Trophoblast cell (in vitro differentiated cells and primary cell): ENCODE measurements around the gene AKAP8.
"Not testable (repeated sequence)": the region's sequence is repeated elsewhere in the genome, so short reads cannot be mapped to it uniquely, and the experiment has no call there.

ENCODE experiments used
- DNase-seq, 2 donors: peaks; one replicate each; pipeline ENCODE4 v3.0.0-alpha.2; 2016
- H2AFZ ChIP-seq: 2 replicates; pipeline ENCODE4 v1.6.1; 2013; ENCODE audit warnings: low read length, moderate library complexity, mild to moderate bottlenecking; ENCODE audit not compliant: insufficient read depth, poor library complexity
- H2AK5ac ChIP-seq: 2 replicates; pipeline ENCODE4 v1.6.1; 2013; ENCODE audit warnings: mild to moderate bottlenecking, low read length
- H2BK120ac ChIP-seq: 2 replicates; pipeline ENCODE4 v1.6.1; 2013; ENCODE audit warnings: low read length, mild to moderate bottlenecking, moderate library complexity; ENCODE audit not compliant: insufficient read depth, poor library complexity
- H2BK12ac ChIP-seq: 2 replicates; pipeline ENCODE4 v1.6.1; 2013; ENCODE audit warnings: mild to moderate bottlenecking, low read length, moderate library complexity
- H2BK5ac ChIP-seq: 2 replicates; pipeline ENCODE4 v1.6.1; 2013; ENCODE audit warnings: low read length, low read depth, moderate library complexity, mild to moderate bottlenecking; ENCODE audit not compliant: poor library complexity
- H3K14ac ChIP-seq: 2 replicates; pipeline ENCODE4 v1.6.1; 2013; ENCODE audit warnings: mild to moderate bottlenecking, low read length
- H3K18ac ChIP-seq: 2 replicates; pipeline ENCODE4 v1.6.1; 2013; ENCODE audit warnings: mild to moderate bottlenecking, low read length
- H3K23ac ChIP-seq: 2 replicates; pipeline ENCODE4 v1.6.1; 2013; ENCODE audit warnings: low read length
- H3K27ac ChIP-seq: 2 replicates; pipeline ENCODE4 v1.5.1; 2013; ENCODE audit warnings: low read depth, mild to moderate bottlenecking, inconsistent platforms, low read length, moderate library complexity
- H3K27me3 ChIP-seq: 2 replicates; pipeline ENCODE4 v1.6.1; 2013; ENCODE audit warnings: inconsistent platforms, mild to moderate bottlenecking, low read length, moderate library complexity; ENCODE audit not compliant: insufficient read depth
- H3K36me3 ChIP-seq, 2 experiments: 1 replicate in 1 of 2; 2 replicates in 1 of 2; pipeline ENCODE4 v1.6.1; 2013; ENCODE audit warnings: low read length in 2 of 2, mild to moderate bottlenecking in 2 of 2, moderate library complexity in 1 of 2; ENCODE audit not compliant: insufficient read depth in 2 of 2, control insufficient read depth in 1 of 2
- H3K4ac ChIP-seq: 2 replicates; pipeline ENCODE4 v1.6.1; 2013; ENCODE audit warnings: low read depth, mild to moderate bottlenecking, low read length, moderate library complexity
- H3K4me1 ChIP-seq, 2 experiments: 1 replicate in 1 of 2; 2 replicates in 1 of 2; pipeline ENCODE4 v1.6.1; 2013; ENCODE audit warnings: low read length in 2 of 2, mild to moderate bottlenecking in 2 of 2, moderate library complexity in 1 of 2; ENCODE audit not compliant: insufficient read depth in 2 of 2, control insufficient read depth in 1 of 2
- H3K4me2 ChIP-seq: 2 replicates; pipeline ENCODE4 v1.6.1; 2013; ENCODE audit warnings: inconsistent platforms, mild to moderate bottlenecking, low read length, moderate library complexity
- H3K4me3 ChIP-seq: 2 replicates; pipeline ENCODE4 v1.5.1; 2013; ENCODE audit warnings: mild to moderate bottlenecking, low read depth, low read length, inconsistent platforms
- H3K79me1 ChIP-seq: one replicate; pipeline ENCODE4 v1.6.1; 2013; ENCODE audit warnings: low read length
- H3K79me2 ChIP-seq: 2 replicates; pipeline ENCODE4 v1.6.1; 2013; ENCODE audit warnings: low read length, mild to moderate bottlenecking; ENCODE audit not compliant: control insufficient read depth, insufficient read depth, poor library complexity
- H3K9ac ChIP-seq: 2 replicates; pipeline ENCODE4 v1.6.1; 2013; ENCODE audit warnings: mild to moderate bottlenecking, low read length
- H3K9me3 ChIP-seq: 2 replicates; pipeline ENCODE4 v1.6.1; 2013; ENCODE audit warnings: low read depth, mild to moderate bottlenecking, control low read depth, inconsistent platforms, low read length; ENCODE audit not compliant: insufficient read depth
- H4K12ac ChIP-seq: 2 replicates; pipeline ENCODE4 v1.6.1; 2013; ENCODE audit warnings: low read depth, mild to moderate bottlenecking, low read length, moderate library complexity
- H4K8ac ChIP-seq: 2 replicates; pipeline ENCODE4 v1.6.1; 2013; ENCODE audit warnings: low read depth, mild to moderate bottlenecking, low read length, moderate library complexity
- H4K91ac ChIP-seq: one replicate; pipeline ENCODE4 v1.6.1; 2013; ENCODE audit warnings: low read depth, mild to moderate bottlenecking, low read length, moderate library complexity
- WGBS: extraction: QIAGEN DNeasy Blood & Tissue Kit; methylation state at CpG from one replicate; pipeline ENCODE4 v1.1.7; 2013; ENCODE audit warnings: missing lambda C conversion rate; ENCODE audit not compliant: insufficient read length, insufficient coverage; ENCODE audit errors: extremely low coverage; 5-methylcytosine and 5-hydroxymethylcytosine counted together

Gene AKAP8

DNA sequence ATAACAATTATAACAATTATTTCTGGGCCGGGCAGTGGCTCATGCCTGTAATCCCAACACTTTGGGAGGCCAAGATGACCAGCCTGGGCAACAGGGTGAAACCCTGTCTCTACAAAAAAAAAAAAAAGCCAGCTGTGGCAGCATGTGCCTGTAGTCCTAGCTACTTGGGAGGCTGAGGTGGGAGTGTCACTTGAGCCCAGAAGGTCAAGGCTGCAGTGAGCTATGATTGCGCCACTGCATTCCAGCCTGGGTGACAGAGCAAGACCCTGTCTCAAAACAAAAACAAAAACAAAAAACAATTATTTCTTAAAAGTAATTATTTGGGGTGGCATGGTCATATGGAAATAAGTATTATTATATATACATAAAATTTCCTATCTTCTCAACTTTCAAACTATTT is 31.8 kb upstream of the AKAP8 start:
- not testable (repeated sequence) for H2BK12ac ChIP-seq, H3K23ac ChIP-seq, H4K8ac ChIP-seq, H4K12ac ChIP-seq, H2BK5ac ChIP-seq, H3K79me2 ChIP-seq, H2BK120ac ChIP-seq, H3K4me1 ChIP-seq, H4K91ac ChIP-seq, H3K79me1 ChIP-seq, H3K4me3 ChIP-seq, H3K18ac ChIP-seq, H3K27me3 ChIP-seq, H3K9me3 ChIP-seq, DNase-seq, H3K4me2 ChIP-seq, H3K9ac ChIP-seq, H2AK5ac ChIP-seq, H3K27ac ChIP-seq, H2AFZ ChIP-seq, H3K14ac ChIP-seq
- no CpG with 5 or more reads among the region's 2 CpGs for WGBS
- H3K4ac ChIP-seq = peak overlapping the region; percentile 78
- peaks cover 19 to 26% of the 10 kb centered on the region in 2 experiments for H3K36me3 ChIP-seq

GRCh38 chr19:15404780-15405211 is 25.2 kb upstream of the AKAP8 start:
- H3K4me2 ChIP-seq = no peak overlapping the region
- no peak overlapping the region for H3K9ac ChIP-seq
- no peaks in the 10 kb centered on the region for H3K79me1 ChIP-seq
- no peak overlapping the region for H3K23ac ChIP-seq
- no peak overlapping the region for H4K8ac ChIP-seq
- no peak overlapping the region for H4K91ac ChIP-seq
- no peak overlapping the region for H3K4me3 ChIP-seq
- no peak overlapping the region for H3K27ac ChIP-seq
- no peak overlapping the region for H2AK5ac ChIP-seq
- peaks cover 9% of the 10 kb centered on the region for H3K79me2 ChIP-seq
- H2BK5ac ChIP-seq = no peak overlapping the region
- no peaks in the 10 kb centered on the region for H3K9me3 ChIP-seq
- no peak overlapping the region for H2BK120ac ChIP-seq
- H2AFZ ChIP-seq = peak overlapping the region; percentile 35
- H4K12ac ChIP-seq = no peak overlapping the region
- H2BK12ac ChIP-seq = no peak overlapping the region
- peaks cover 51 to 56% of the 10 kb centered on the region in 2 experiments for H3K36me3 ChIP-seq
- WGBS = no CpG with 5 or more reads among the region's 3 CpGs
- H3K4me1 ChIP-seq = no peaks in the 10 kb centered on the region
- H3K4ac ChIP-seq = peak overlapping the region; percentile 77
- DNase-seq = no peak
- no peaks in the 10 kb centered on the region for H3K27me3 ChIP-seq
- no peak overlapping the region for H3K18ac ChIP-seq
- no peak overlapping the region for H3K14ac ChIP-seq

- no peak overlapping the region for H3K4me2 ChIP-seq
- no CpG with 5 or more reads among the region's 7 CpGs for WGBS
Observed at GRCh38 chr19:15404097-15404779, 24.7 kb upstream of the AKAP8 start.

GRCh38 chr19:15403151-15403531 is 23.6 kb upstream of the AKAP8 start:
- H3K79me2 ChIP-seq = peaks cover 9% of the 10 kb centered on the region
- H3K4me1 ChIP-seq = no peaks in the 10 kb centered on the region
- H2AK5ac ChIP-seq = no peak overlapping the region
- no peak for DNase-seq
- H2AFZ ChIP-seq = no peak overlapping the region
- H2BK5ac ChIP-seq = no peak overlapping the region
- H3K4ac ChIP-seq = peak overlapping the region; percentile 77
- H3K79me1 ChIP-seq = no peaks in the 10 kb centered on the region
- H4K8ac ChIP-seq = no peak overlapping the region
- H3K4me2 ChIP-seq = no peak overlapping the region
- no peak overlapping the region for H4K91ac ChIP-seq
- no peak overlapping the region for H4K12ac ChIP-seq
- H3K14ac ChIP-seq = no peak overlapping the region
- H3K4me3 ChIP-seq = no peak overlapping the region
- H2BK12ac ChIP-seq = no peak overlapping the region
- H3K36me3 ChIP-seq = peaks cover 63 to 65% of the 10 kb centered on the region in 2 experiments
- no peak overlapping the region for H3K27ac ChIP-seq
- H3K27me3 ChIP-seq = no peaks in the 10 kb centered on the region
- no CpG with 5 or more reads among the region's 10 CpGs for WGBS
- no peaks in the 10 kb centered on the region for H3K9me3 ChIP-seq
- no peak overlapping the region for H3K9ac ChIP-seq
- no peak overlapping the region for H2BK120ac ChIP-seq
- H3K23ac ChIP-seq = no peak overlapping the region
- H3K18ac ChIP-seq = no peak overlapping the region

More at GRCh38 chr19:15404097-15404779, 24.7 kb upstream of the AKAP8 start:
- H3K14ac ChIP-seq = no peak overlapping the region
- H3K9me3 ChIP-seq = no peaks in the 10 kb centered on the region
- H3K79me2 ChIP-seq = peaks cover 9% of the 10 kb centered on the region
- H3K4me3 ChIP-seq = no peak overlapping the region
- no peak overlapping the region for H3K18ac ChIP-seq
- H4K91ac ChIP-seq = no peak overlapping the region
- no peak overlapping the region for H4K12ac ChIP-seq
- H2AK5ac ChIP-seq = no peak overlapping the region
- H3K23ac ChIP-seq = no peak overlapping the region
- H3K79me1 ChIP-seq = no peaks in the 10 kb centered on the region
- no peak overlapping the region for H2BK120ac ChIP-seq
- DNase-seq = no peak
- no peak overlapping the region for H4K8ac ChIP-seq
- H2BK5ac ChIP-seq = no peak overlapping the region
- no peak overlapping the region for H3K27ac ChIP-seq
- peak overlapping the region; percentile 77 for H3K4ac ChIP-seq
- no peak overlapping the region for H2BK12ac ChIP-seq
- H3K36me3 ChIP-seq = peaks cover 54 to 56% of the 10 kb centered on the region in 2 experiments
- H3K27me3 ChIP-seq = no peaks in the 10 kb centered on the region
- no peaks in the 10 kb centered on the region for H3K4me1 ChIP-seq
- peak overlapping the region; percentile 35 for H2AFZ ChIP-seq
- no peak overlapping the region for H3K9ac ChIP-seq
